ENCODE results near the gene ANKS4B.

DNA sequence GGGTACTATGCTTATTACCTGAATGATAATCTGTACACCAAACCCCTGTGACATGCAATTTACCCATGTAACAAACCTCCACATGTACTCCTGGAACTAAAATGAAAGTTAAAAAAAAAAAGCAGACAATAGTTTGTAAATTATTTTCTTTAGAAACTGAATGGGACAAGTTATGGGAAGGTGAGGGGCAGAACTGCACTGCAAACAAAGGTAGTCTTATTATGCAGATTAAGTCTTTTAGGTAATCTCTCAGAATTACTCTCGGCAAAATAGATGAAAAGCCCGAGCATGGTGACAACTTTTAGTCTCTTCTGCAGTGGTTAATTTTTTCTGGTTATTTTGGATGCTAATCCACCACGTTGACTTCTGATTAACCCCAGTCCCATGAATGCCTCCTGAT is 49.5 kb upstream of the ANKS4B start:
- TF ChIP-seq POLR2AphosphoS5 (IDR thresholded peaks at IDR 0.05; ENCODE audit: low read depth, low read length): no peak
- TF ChIP-seq, protein P1, sequence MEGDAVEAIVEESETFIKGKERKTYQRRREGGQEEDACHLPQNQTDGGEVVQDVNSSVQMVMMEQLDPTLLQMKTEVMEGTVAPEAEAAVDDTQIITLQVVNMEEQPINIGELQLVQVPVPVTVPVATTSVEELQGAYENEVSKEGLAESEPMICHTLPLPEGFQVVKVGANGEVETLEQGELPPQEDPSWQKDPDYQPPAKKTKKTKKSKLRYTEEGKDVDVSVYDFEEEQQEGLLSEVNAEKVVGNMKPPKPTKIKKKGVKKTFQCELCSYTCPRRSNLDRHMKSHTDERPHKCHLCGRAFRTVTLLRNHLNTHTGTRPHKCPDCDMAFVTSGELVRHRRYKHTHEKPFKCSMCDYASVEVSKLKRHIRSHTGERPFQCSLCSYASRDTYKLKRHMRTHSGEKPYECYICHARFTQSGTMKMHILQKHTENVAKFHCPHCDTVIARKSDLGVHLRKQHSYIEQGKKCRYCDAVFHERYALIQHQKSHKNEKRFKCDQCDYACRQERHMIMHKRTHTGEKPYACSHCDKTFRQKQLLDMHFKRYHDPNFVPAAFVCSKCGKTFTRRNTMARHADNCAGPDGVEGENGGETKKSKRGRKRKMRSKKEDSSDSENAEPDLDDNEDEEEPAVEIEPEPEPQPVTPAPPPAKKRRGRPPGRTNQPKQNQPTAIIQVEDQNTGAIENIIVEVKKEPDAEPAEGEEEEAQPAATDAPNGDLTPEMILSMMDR (IDR thresholded peaks at IDR 0.05): no peak
- TF ChIP-seq, protein P2, sequence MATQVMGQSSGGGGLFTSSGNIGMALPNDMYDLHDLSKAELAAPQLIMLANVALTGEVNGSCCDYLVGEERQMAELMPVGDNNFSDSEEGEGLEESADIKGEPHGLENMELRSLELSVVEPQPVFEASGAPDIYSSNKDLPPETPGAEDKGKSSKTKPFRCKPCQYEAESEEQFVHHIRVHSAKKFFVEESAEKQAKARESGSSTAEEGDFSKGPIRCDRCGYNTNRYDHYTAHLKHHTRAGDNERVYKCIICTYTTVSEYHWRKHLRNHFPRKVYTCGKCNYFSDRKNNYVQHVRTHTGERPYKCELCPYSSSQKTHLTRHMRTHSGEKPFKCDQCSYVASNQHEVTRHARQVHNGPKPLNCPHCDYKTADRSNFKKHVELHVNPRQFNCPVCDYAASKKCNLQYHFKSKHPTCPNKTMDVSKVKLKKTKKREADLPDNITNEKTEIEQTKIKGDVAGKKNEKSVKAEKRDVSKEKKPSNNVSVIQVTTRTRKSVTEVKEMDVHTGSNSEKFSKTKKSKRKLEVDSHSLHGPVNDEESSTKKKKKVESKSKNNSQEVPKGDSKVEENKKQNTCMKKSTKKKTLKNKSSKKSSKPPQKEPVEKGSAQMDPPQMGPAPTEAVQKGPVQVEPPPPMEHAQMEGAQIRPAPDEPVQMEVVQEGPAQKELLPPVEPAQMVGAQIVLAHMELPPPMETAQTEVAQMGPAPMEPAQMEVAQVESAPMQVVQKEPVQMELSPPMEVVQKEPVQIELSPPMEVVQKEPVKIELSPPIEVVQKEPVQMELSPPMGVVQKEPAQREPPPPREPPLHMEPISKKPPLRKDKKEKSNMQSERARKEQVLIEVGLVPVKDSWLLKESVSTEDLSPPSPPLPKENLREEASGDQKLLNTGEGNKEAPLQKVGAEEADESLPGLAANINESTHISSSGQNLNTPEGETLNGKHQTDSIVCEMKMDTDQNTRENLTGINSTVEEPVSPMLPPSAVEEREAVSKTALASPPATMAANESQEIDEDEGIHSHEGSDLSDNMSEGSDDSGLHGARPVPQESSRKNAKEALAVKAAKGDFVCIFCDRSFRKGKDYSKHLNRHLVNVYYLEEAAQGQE (IDR thresholded peaks at IDR 0.05; ENCODE audit: insufficient read depth in 1 of 2, low read depth in 2 of 2, low read length in 1 of 2): no peak
